RWPE2 (cell line): ENCODE results near the gene SLC48A1.
A peak's percentile ranks its signal among the peaks of the same experiment; 100 is the strongest.
"Not testable (repeated sequence)": the region's sequence is repeated elsewhere in the genome, so short reads cannot be mapped to it uniquely, and the experiment has no call there.

ENCODE experiments used
- ATAC-seq: fragments of 200-7000 bp; cut with Tn5 transposase; 3 replicates; pipeline ENCODE4 v1.9.1; 2021; ENCODE audit warnings: low read depth
- DNase-seq: peaks from one replicate; pipeline ENCODE4 v3.0.0-alpha.2; 2020; ENCODE audit warnings: low spot score
- H3K27ac ChIP-seq: fragments of 450-650 bp; 2 replicates; pipeline ENCODE4 v1.5.1; 2017; ENCODE audit warnings: mild to moderate bottlenecking; ENCODE audit not compliant: poor library complexity, severe bottlenecking
- H3K27me3 ChIP-seq: fragments of 250-450 bp; sonication (Bioruptor Pico); 2 replicates; pipeline ENCODE4 v1.5.1; 2021; ENCODE audit warnings: mild to moderate bottlenecking, moderate library complexity; ENCODE audit not compliant: insufficient read depth, poor library complexity, severe bottlenecking
- H3K36me3 ChIP-seq: fragments of 250-450 bp; sonication (Bioruptor Pico); 2 replicates; pipeline ENCODE4 v1.5.1; 2020; ENCODE audit warnings: low read depth, mild to moderate bottlenecking, moderate library complexity
- H3K4me1 ChIP-seq: fragments of 250-450 bp; sonication (Bioruptor Pico); 2 replicates; pipeline ENCODE4 v1.5.1; 2021; ENCODE audit warnings: mild to moderate bottlenecking, moderate library complexity; ENCODE audit not compliant: insufficient read depth, poor library complexity, severe bottlenecking
- H3K4me3 ChIP-seq: fragments of 250-450 bp; sonication (Bioruptor Pico); 2 replicates; pipeline ENCODE4 v1.5.1; 2021; ENCODE audit warnings: mild to moderate bottlenecking, moderate library complexity; ENCODE audit not compliant: severe bottlenecking
- H3K9me3 ChIP-seq: fragments of 250-450 bp; sonication (Bioruptor Pico); 2 replicates; pipeline ENCODE4 v1.5.1; 2021; ENCODE audit warnings: mild to moderate bottlenecking, moderate library complexity; ENCODE audit not compliant: severe bottlenecking
- CTCF ChIP-seq: fragments of 450-650 bp; IDR thresholded peaks from one replicate; pipeline ENCODE4 v1.5.1; 2017; ENCODE audit warnings: mild to moderate bottlenecking, moderate library complexity; ENCODE audit not compliant: poor library complexity, severe bottlenecking

Gene SLC48A1

GRCh38 chr12:47807338-47807737 lies 34.3 kb downstream of the SLC48A1 start:
- ATAC-seq (no peak), DNase-seq (no peak)
- peaks cover 32% of the 10 kb centered on the region for H3K4me1 ChIP-seq
- peaks cover 33% of the 10 kb centered on the region for H3K36me3 ChIP-seq
- H3K27me3 ChIP-seq = no peaks in the 10 kb centered on the region
- no peak for TF ChIP-seq CTCF
- no peak overlapping the region for H3K4me3 ChIP-seq
- no peaks in the 10 kb centered on the region for H3K9me3 ChIP-seq
- no peak overlapping the region for H3K27ac ChIP-seq

GRCh38 chr12:47808050-47808449 lies 35.0 kb downstream of the SLC48A1 start:
- Histone ChIP-seq H3K4me3 (no peak overlapping the region), H3K4me1 (peaks cover 37% of the 10 kb centered on the region), H3K27me3 (no peaks in the 10 kb centered on the region), H3K36me3 (peaks cover 33% of the 10 kb centered on the region), H3K9me3 (no peaks in the 10 kb centered on the region), H3K27ac (peak overlapping the region; percentile 95)
- ATAC-seq (no peak), DNase-seq (no peak)
- no peak for TF ChIP-seq CTCF

DNA sequence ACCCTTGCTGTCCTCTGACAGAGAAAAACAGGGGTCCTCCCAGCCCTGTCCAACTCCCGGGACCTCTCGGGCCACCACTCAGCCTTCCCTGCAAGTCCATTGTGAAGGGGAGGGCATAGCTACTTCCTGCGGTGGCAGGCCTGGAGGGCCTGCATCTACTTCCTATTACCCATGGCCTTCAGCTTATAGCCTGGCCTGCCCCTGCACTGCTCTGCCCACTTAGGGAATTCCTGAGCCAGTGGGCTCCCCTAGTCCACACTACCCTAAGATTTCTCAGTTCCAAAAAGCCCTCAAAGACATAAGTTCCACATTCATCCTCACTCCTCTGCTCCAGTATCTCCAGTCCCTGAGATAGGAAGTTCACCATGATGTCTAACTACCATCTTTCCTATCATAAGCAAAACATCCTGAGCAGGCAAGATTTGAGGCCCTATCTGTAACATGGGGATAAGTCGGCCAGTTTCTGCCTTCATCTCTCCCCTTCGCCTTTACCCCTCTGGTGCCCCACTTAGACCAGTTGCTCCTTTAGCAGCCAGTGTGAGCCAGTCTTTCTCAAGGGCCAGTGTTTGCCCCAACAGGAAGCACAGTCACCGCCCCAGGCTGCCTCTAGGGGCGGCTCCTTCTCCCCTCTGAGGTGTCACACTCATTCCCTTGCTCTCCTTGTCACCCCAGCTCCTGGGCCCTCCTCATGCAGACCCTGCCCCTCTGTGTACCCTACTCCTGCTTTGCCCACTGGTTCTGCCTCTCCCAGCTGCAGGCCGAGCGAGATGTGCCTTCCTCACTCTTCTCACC lies 35.7 kb downstream of the SLC48A1 start:
- DNase-seq (no peak), ATAC-seq (peak; percentile 28; the same call in 1 of the 3 replicates)
- Histone ChIP-seq H3K4me1 (peaks cover 40% of the 10 kb centered on the region), H3K27me3 (no peaks in the 10 kb centered on the region), H3K9me3 (no peaks in the 10 kb centered on the region), H3K27ac (peak overlapping the region; percentile 95), H3K36me3 (peaks cover 29% of the 10 kb centered on the region), H3K4me3 (no peak overlapping the region)
- no peak for TF ChIP-seq CTCF

- H3K9me3 ChIP-seq, ATAC-seq, DNase-seq, H3K27me3 ChIP-seq, H3K4me3 ChIP-seq: not testable (repeated sequence)
- peak overlapping the region; percentile 95 for H3K27ac ChIP-seq
- peaks cover 40% of the 10 kb centered on the region for H3K4me1 ChIP-seq
- H3K36me3 ChIP-seq = peaks cover 27% of the 10 kb centered on the region
Observed at GRCh38 chr12:47809518-47809917, 36.5 kb downstream of the SLC48A1 start.

DNA sequence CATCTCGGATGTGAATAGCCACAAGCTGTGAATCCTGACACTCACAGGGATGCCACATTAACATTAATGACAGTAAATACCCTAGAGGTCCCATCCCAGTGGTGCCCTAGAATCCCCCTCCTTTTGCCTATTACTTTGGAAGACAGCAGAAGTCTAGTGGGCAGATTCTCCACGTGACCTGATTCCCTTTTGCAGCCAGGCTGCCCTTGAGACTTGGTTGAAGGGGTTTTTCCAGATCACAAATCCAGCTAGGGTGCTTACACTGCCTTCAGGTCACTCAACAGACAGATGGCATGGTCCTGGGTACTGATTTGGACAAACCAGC lies 38.0 kb downstream of the SLC48A1 start:
- peak overlapping the region; percentile 95 for H3K27ac ChIP-seq
- no peaks in the 10 kb centered on the region for H3K27me3 ChIP-seq
- H3K4me1 ChIP-seq = peaks cover 40% of the 10 kb centered on the region
- H3K9me3 ChIP-seq = no peaks in the 10 kb centered on the region
- ATAC-seq (no peak), DNase-seq (no peak)
- H3K36me3 ChIP-seq = peaks cover 28% of the 10 kb centered on the region
- H3K4me3 ChIP-seq = no peak overlapping the region
- TF ChIP-seq CTCF = no peak
